ENCODE data around the gene ZDHHC17. TPM values are rescaled to one million over a fixed set of nuclear protein-coding genes. Genes with fewer than 3 reads are reported as not detected.

ZDHHC17 gene
- total and polyA plus RNA-seq, 2 of the 13 experiments (the other 11 are each of a cell fraction or from before 2014, with no cell fraction given), result 36.7 to 38.5 TPM

DNA sequence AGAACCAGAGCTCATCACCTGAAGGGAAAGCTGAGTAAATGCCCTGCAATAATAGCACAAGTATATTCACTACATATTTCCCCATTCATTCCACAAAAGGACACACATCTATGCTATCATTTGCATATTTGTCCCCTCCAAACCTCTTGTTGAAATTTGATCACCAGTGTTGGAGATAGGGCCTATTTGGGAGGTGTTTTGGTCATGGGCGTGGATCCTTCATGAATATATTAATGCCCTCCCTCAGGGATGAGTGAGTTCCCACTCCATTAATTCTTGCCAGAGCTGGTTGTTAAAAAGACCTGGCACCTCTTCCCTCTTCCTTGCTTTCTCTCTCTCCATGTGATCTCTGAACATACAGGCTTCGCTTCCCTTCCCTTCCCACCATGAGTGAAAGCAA, 18.6 kb upstream of the ZDHHC17 start (continued):
- no peak for TF ChIP-seq THRA (CRISPR knock-in tag; IDR thresholded peaks at IDR 0.05; ENCODE audit: borderline replicate concordance)

DNA sequence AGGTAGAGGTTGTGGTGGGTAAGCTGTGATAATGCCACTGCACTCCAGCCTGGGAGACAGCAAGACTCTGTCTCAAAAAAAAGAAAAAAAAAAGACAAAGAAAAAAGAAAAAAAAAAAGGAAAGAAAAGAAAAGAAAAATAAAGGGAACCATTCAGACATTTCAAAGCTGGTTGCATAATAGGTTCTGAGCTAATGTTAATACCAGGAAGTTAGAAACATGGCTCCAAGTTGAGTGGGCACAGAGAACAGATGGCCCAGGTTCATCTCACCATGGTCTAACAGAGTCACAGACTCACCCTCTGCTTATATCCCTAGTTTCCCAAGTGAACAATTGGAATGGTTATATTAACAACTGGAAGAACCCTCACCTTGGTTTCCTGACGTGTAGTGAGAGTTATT, 17.4 kb upstream of the ZDHHC17 start:
- H2AFZ ChIP-seq (ENCODE audit: low read length), result no peak overlapping the region
- no peak overlapping the region for H3K27ac ChIP-seq (ENCODE audit: extremely low read length, insufficient read depth, low read length)
- POLR2A ChIA-PET, result no interaction called here
- peaks cover 0 to 6% of the 10 kb centered on the region in 2 experiments; a peak in 1 of 5 replicates for H3K27me3 ChIP-seq (ENCODE audit: control insufficient read depth in 1 of 2, insufficient read depth in 2 of 2, low read length in 2 of 2)
- H3K9ac ChIP-seq (ENCODE audit: insufficient read depth, low read depth, low read length), result no peak overlapping the region
- no peak overlapping the region for H3K4me3 ChIP-seq (replicated peaks in 1 of 3; ENCODE audit: insufficient read depth in 1 of 3, low read depth in 2 of 3, low read length in 3 of 3)
- TF ChIP-seq ARNTL (CRISPR knock-in tag; IDR thresholded peaks at IDR 0.05), result no peak
- TF ChIP-seq TCF12 (IDR thresholded peaks at IDR 0.05), result no peak
- no peak for TF ChIP-seq TCF12 (CRISPR knock-in tag; IDR thresholded peaks at IDR 0.05)
- no peak for TF ChIP-seq ZNF619 (CRISPR knock-in tag; IDR thresholded peaks at IDR 0.05)
- TF ChIP-seq ZNF30 (CRISPR knock-in tag; IDR thresholded peaks at IDR 0.05), result no peak
- no TSS peak for BruUV-seq (replicated peaks)
- ATAC-seq (no peak), DNase-seq (ENCODE audit: low spot score) (no peak), FAIRE-seq (no peak)
- in situ Hi-C loops (cut with HindIII; ENCODE audit: extremely low pct_ligation_motif_present, low pct_unique_long_range_greater_than_20kb) (no loop called here), intact Hi-C loops (cut with micrococcal nuclease; ENCODE audit: unreplicated experiment) (no loop called here)
- whole genome bisulfite sequencing (ENCODE audit: low lambda C conversion rate), result 8% methylated on average over 1 of the region's 1 CpG
- H3K79me2 ChIP-seq (ENCODE audit: insufficient read depth, low read length), result no peaks in the 10 kb centered on the region
- H4K20me1 ChIP-seq (ENCODE audit: insufficient read depth, low read length), result no peaks in the 10 kb centered on the region
- H3K36me3 ChIP-seq (replicated peaks in 1 of 2; ENCODE audit: control insufficient read depth in 1 of 2, insufficient read depth in 2 of 2, low read length in 2 of 2), result no peaks in the 10 kb centered on the region
- no peaks in the 10 kb centered on the region for H3K9me3 ChIP-seq (ENCODE audit: low read length)
- H3K4me1 ChIP-seq (ENCODE audit: insufficient read depth, low read length), result no peaks in the 10 kb centered on the region
- CTCF ChIA-PET (ENCODE audit: low intra/inter-chr PET ratio, low total read pairs), result no interaction called here
- no peak overlapping the region for H3K4me2 ChIP-seq (ENCODE audit: low read depth, low read length)

DNA sequence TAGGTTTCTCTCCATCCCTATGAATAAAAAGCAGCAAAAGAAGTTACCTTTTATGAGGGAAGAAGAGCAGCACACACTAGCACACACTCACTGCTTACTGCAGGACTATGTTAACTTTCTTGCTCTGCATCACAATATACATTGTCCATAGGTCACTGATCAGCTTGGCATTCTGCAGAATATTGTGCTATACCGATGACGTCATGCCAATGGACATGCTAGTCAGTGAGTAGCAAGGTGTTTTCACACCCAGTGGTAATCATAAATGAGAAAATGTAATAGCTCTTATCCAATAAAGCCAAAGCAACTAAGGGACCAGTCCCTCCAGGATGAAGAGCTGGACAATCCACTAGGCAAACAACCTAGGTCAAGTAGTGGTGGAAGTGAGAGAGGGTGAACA, 16.7 kb upstream of the ZDHHC17 start:
- in situ Hi-C loops (cut with HindIII; ENCODE audit: extremely low pct_ligation_motif_present, low pct_unique_long_range_greater_than_20kb) (no loop called here), intact Hi-C loops (cut with micrococcal nuclease; ENCODE audit: unreplicated experiment) (no loop called here)
- ATAC-seq (no peak), DNase-seq (ENCODE audit: low spot score) (no peak), FAIRE-seq (no peak)
- Histone ChIP-seq H2AFZ (ENCODE audit: low read length) (no peak overlapping the region), H3K9me3 (ENCODE audit: low read length) (no peaks in the 10 kb centered on the region), H3K36me3 (replicated peaks in 1 of 2; ENCODE audit: control insufficient read depth in 1 of 2, insufficient read depth in 2 of 2, low read length in 2 of 2) (no peaks in the 10 kb centered on the region), H3K4me2 (ENCODE audit: low read depth, low read length) (no peak overlapping the region), H3K4me3 (replicated peaks in 1 of 3; ENCODE audit: insufficient read depth in 1 of 3, low read depth in 2 of 3, low read length in 3 of 3) (no peak overlapping the region), H3K27me3 (ENCODE audit: control insufficient read depth in 1 of 2, insufficient read depth in 2 of 2, low read length in 2 of 2) (peaks cover 0 to 6% of the 10 kb centered on the region in 2 experiments; a peak in 1 of 5 replicates), H3K4me1 (ENCODE audit: insufficient read depth, low read length) (no peaks in the 10 kb centered on the region), H3K79me2 (ENCODE audit: insufficient read depth, low read length) (no peaks in the 10 kb centered on the region), H3K9ac (ENCODE audit: insufficient read depth, low read depth, low read length) (no peak overlapping the region), H3K27ac (ENCODE audit: extremely low read length, insufficient read depth, low read length) (no peak overlapping the region), H4K20me1 (ENCODE audit: insufficient read depth, low read length) (no peaks in the 10 kb centered on the region)
- no peak for TF ChIP-seq SIX4 (CRISPR knock-in tag; IDR thresholded peaks at IDR 0.05)
- peak; percentile 99 for TF ChIP-seq ATF7 (IDR thresholded peaks at IDR 0.05)
- no peak for TF ChIP-seq ATF7 (CRISPR knock-in tag; IDR thresholded peaks at IDR 0.05)
- no peak for TF ChIP-seq PHF21A (CRISPR knock-in tag; IDR thresholded peaks at IDR 0.05)
- peak; percentile 94 for TF ChIP-seq CREB1 (IDR thresholded peaks at IDR 0.05)
- TF ChIP-seq CREB1 (CRISPR knock-in tag; IDR thresholded peaks at IDR 0.05), result no peak
- 42% methylated on average over 2 of the region's 2 CpGs for WGBS (ENCODE audit: low lambda C conversion rate)
- ChIA-PET CTCF (ENCODE audit: low intra/inter-chr PET ratio, low total read pairs) (no interaction called here), POLR2A (no interaction called here)
- no TSS peak for BruUV-seq (replicated peaks)

Data from HepG2 (cell line).